A673 (cell line): ENCODE data around the gene LITAF.

ENCODE experiments used
- CTCF ChIP-seq: fragments of 300-800, 200-600 bp; sonication (generic); conservative IDR thresholded peaks from 2 replicates; pipeline ENCODE4 v1.5.1; 2017; ENCODE audit warnings: low read depth, mild to moderate bottlenecking, antibody characterized with exemption, low read length, moderate library complexity, mixed read lengths
- EZH2 ChIP-seq: fragments of 200-600 bp; sonication (generic); IDR thresholded peaks from 2 replicates; pipeline ENCODE4 v1.6.1; 2017; ENCODE audit warnings: borderline replicate concordance, low read depth, mild to moderate bottlenecking, mixed read lengths, antibody characterized with exemption, low read length; ENCODE audit not compliant: poor library complexity, severe bottlenecking

DNA sequence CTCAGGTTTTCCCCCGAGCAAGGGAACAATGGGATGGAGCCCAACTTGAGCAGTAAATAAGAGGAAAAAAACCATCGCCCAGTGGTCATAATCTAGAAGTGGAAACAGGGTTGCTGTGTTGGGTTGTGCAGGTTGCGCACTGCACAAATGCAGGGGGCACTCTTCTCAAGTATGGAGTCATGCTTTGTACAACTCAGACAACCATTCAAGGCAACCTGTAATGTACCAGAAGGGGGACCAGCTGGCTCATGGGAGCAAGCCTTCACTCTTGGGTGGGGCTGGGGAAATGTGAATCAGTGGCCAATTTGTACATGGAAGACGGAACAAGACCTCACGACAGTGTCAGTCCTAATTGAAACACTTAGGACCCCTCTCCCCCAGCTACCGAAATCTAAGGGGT is 23.9 kb upstream of the LITAF start:
- TF ChIP-seq CTCF: no peak
- no peak for TF ChIP-seq EZH2
